ENCODE measurements around the gene WDR90.
A peak's percentile ranks its signal among the peaks of the same experiment; 100 is the strongest.

The WDR90 gene

DNA sequence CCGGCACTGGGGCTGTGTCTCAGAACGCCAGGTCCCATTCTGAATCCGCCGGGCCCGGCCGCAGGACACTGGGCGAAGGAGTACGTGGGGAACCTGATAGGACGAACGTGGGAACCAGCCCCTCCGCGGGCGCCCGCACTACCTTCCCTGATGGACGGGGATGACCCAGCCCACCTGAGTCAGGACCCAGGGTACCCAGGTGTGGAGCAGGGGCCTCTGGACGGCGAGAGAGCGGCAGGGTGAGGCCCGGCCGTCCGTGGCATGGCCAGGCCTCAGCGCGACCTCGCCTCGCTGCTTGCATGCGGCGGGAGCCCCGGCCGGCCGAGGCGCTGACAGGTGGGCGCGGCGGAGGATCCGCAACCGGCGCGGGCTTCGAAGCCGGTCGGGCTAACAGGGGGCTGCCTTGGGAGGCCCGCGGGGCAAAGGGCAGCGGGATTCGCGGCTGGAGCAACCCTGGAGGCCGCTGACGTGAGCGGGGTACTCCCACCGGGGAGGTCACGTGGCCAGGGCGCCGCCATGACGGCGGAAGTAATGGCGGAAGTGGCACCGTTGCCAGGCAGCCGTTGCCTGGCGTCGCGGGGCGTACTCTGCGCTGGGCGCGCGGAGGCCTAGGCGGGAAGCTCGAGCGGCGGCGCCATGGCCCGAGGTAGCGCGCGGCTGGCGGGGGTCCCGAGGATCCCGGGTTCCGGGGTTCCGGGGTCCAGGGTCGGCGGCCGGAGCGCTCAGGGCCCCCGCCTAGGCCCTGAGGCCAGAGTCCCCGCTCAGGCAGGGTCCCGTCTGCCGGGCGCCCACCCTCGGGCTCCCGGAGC lies at the start of gene WDR90:
Gene WDR90, plus strand, starts transcription at position 585 of the 809 bp plus-strand sequence. Its CDS starts 52 bp downstream, at position 637.
- peak; percentile 78 for DNase-seq

DNA sequence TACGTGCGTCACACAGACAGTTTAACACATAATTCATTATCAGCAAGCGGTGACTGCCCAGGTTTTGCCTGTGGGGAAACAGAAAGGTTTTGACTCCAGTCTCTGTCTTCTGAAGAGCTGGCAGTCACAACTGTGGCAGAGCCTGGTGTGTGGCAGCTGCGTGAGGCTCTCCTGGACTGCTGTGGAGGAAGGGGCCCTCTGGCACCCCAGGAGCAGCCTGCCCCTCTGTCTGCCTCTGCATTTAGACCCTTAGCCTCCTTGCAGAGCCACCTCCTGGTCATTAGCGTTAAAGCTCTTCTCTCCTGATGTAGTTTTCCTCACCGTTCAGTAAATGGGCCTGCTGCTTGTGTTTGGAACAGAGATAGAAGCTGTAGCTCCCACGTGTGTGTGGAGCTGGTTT lies 48.4 kb upstream of the WDR90 start:
- DNase-seq = no peak

DNA sequence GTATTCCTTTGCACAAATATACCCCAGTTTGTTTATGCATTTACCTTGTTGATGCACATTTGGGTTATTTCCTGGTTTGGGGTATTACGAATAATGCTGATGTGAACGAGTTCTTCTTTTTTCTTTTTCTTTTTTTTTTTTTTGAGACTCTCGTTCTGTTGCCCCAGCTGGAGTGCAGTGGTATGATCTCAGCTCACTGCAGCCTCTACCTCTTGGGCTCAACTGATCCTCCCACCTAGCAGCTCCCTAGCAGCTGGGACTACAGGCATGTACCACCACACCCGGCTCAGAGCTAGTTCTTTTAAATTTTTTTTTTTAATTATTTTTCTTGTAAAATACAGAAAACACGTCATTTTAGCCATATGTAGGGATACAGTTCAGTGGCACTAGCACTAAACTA lies 45.2 kb upstream of the WDR90 start:
- no peak for DNase-seq

DNA sequence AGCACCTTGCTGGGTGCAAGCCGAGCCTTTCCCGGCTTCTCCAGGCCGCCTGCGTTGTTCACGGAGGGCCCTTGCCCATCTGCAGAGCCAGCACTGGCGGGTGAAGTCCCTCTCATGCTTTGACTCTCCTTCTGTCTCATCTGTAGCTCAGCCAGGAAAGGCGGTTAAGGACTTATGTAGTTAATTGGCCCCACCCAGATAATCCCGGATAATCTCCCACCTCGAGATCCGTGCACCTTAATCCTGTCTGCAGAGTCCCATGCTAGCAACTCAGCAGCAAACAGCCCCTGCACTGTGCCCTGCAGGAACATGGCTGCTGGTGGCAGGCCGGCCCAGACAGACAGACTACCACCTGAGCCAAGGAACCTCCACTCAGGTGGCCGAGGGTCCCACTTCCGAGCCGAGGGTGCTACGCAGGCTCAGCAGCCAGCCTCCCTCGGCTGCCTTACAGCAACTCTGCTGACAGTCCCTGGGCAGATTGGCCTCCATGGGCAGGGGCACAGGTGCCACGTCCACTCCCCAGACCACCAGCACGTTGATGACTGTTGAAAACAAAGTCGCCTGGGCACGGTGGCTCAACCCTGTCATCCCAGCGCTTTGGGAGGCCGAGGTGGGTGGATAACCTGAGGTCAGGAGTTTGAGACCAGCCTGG lies 42.4 kb upstream of the WDR90 start:
- no peak for DNase-seq

DNA sequence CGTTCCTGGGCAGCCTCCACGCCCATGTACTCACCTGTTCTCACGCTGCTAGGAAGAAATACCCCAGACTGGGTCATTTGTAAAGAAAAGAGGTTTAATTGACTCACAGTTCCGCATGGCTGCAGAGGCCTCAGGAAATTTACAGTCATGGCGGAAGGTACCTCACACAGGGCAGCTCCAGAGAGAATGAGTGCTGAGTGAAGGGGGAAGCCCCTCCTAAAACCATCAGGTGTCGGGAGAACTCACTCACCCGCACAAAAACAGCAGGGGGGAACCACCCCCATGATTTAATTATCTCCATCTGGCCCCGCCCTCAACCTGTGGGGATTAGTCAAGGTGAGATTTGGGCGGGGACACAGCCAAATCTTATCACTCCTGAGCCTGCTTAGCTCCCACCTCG lies 41.1 kb upstream of the WDR90 start:
- no peak for DNase-seq

DNA sequence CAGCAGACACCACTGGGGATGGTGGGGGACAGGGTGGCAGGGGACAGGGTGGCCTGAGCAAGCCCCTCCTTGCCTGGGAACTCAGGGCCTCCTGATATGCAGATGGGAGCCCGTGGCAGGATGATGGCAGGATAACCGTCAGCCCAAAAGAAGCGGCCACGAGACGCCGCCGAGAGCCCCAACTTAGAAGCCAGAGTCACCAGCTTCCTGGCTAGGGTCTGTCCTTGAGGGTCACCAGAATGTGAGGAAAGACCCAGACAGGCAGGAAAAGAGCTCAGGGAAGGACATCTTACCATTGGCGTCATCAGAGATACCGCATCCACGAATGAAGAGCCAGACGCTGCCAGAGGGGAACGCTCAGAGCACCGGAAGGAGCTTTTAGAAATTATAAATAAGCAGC lies 39.8 kb upstream of the WDR90 start:
- no peak for DNase-seq

DNA sequence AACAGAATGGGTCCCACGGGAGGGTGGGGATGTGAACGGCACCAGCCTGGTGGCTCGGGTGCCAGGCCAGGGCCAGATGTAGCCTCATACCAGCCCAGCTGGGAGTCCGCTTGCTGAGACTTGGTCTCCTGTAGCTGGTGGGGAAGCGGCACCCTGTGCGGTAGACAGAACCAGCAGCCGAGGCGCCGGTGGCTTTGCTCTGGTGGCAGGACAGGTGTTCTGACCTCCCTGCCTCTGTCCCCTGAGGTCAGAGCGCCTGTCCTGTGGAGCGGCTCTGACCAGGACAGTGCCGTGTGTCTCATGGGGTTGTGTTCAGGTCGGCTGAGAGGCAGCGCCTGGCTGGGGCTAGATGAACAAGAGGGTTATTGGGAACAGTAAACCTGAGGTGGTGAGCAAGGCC lies 39.2 kb upstream of the WDR90 start:
- no peak for DNase-seq

DNA sequence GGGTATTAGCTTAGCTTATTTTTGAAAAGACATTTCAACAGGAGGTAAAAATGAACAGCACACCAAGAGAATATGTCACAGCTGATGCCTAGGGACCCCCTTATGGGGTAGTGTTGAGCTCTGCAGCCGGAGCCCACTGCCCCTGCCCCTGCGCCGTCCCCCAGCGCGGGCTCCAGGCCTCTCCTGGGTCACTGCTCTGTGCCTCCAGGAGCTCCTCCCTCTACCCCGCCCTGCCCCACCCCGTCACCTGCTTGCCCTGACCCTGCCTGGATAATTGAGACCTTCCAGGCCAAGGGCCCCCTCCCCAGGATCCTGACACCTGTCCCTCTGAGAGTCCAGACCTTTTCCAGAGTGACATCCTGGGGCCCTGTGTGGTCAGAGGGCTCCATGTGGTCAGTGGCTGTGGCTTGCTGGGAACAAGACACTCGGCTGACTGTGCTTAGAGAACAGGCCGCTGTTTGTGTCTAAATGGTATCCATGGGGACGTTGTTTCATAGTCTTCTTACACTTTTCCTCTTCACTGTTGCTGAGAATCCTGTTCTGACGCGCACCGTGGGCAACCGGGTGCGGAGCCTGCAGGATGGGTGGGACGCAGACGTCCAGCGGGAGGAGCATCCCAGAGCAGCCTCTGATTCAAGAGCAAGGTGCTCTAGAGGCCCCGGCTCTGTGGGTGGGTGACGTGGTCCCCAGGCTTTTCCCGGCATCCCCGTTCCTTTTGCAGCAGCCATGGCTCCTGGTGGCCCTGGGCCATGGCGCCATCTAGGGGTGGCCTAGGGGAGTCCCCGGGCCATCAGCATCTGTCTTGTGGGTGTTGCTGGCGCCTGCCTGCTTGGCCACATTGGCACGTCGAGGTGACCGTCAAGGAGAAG lies 38.4 kb upstream of the WDR90 start:
- DNase-seq = no peak

DNA sequence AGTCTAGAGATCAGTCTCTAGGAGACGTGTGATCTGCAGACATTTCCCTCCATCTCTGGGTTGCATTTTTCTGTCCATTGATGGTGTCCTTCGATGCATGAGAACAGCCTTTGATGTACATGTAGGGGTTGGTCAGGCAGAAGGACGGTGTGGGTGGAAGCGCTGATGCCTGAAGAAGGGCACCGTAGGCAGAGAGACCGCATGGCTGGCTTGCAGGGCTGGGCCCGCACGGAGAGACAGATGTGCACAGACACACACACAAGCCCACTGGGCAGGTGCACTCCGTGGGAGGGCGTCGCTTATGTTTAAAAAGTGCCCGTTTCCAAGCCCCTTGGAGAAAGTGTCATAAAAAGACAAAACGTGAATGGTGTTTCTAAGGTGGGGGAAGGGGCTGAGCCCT lies 34.0 kb upstream of the WDR90 start:
- no peak for DNase-seq

DNA sequence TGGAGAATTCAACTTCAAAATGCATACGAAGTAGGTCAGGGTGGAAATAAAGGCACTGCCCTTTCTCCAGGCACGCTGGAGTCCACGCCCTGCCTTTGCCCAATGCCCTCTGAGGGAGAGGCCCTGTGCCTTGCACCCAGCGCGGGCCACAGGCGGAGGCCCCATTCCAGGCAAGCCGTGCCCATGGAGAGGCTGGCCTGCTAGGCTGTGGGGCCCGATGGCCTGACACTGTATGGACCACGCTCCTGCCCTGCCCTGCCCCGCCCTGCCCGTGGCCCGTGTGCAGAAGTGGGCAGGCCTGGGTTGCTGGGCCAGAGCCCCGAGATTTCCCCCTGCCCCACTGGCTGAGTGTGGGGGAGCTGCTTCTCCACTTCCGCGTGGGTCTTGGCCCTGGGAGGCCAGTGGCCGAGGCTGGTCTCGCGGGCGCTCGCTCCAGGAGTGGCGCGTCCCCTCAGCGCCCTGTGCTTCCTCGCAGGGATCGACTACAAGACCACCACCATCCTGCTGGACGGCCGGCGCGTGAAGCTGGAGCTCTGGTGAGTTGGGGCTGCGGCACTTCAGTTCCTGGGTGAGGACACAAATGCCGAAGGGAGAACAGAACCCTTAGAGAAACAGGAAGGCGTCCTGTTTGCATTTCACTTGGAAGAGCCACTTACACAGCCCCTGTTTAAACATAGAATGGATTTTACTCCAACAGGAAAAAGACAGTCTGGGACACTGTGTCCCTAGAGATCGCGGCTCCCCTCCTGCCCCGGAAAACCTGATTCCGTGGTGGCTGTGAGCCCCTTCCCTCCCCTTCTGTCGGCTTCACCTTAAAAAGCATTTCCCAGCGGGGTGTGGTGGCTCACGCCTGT lies 32.2 kb upstream of the WDR90 start:
- DNase-seq = no peak

DNA sequence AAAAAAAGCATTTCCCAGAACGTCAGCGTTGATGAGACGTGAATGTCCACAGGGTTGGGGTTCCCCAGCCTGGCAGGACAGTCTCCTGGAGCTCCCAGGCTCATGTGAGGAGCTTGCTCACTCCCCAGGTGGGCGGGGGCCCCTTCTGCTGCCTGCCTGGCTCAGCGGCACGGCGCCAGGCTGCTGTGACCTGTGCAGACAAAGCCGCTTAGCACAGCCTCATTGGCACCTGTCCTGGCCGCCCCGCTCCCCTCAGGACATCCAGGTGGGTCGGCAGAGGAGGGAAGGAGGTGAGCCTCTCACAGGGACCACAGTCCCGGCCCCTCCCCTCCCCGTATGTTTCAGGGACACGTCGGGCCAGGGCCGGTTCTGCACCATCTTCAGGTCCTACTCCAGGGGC lies 31.3 kb upstream of the WDR90 start:
- DNase-seq = no peak

DNA sequence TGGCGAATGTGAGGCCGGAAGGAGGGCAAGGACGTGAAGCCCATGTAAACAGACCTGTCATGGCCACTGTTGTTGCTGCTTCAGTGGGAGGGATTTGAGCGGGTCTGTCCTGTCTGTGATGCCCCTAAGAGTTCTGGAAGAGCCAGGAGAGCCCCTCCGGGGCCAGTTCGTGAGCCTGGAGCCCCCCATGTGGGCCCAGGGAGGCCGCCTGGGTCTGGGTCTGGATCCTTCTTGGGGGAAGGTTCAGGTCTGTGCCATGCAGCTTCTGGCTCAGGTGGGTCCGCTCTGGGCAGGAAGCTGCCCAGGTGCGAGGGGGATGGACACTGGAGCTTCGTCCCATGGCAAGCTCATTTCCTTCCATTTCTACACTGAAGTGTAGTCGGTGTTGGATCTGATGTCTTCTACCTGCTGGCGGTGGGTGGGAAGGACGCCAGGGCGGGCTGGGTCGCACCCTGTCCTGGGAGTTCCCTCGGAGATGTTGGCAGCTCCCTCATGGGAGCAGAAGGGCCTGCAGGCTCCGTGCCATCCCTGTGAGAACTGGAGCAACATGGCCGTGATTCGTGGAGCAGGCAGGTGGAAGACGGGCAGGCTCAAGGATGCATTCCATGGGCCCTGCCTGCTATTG lies 29.6 kb upstream of the WDR90 start:
- no peak for DNase-seq

DNA sequence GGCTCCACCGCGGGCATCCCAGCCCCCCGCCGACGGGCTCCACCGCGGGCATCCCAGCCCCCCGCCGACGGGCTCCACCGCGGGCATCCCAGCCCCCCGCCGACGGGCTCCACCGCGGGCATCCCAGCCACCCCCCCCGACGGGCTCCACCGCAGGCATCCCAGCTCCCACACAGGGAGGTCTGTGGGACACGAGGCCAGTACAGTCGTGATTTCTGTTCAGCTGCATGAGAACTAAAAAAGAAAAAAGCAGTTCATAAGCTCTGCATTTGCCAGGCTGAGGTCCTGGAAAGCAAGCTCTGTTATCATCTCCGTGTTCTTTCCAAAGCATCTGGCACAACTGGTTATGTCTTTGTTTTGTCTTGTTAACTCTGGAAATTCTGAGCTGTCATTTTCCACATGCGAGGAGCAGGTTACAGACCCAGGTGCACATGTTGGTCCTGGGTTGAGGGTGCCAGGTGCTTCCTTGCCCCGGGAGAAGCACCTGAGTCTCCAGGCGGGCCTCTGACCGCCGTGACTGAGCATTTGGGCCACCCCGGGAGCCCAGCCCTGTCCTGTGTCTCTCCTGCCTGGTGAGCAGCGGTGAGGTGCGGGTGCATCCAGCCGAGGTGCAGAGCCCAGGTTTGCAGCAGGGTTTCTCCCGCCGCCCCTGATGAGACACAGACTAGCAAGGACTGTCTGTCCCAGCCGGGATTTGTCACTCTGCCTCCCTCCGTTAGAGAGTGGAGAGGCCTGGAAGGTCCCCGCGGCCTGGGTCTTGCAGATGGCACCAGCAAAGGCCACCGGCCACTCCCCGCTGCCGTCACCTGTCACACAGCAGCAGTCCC lies 28.3 kb upstream of the WDR90 start:
- no peak for DNase-seq

DNA sequence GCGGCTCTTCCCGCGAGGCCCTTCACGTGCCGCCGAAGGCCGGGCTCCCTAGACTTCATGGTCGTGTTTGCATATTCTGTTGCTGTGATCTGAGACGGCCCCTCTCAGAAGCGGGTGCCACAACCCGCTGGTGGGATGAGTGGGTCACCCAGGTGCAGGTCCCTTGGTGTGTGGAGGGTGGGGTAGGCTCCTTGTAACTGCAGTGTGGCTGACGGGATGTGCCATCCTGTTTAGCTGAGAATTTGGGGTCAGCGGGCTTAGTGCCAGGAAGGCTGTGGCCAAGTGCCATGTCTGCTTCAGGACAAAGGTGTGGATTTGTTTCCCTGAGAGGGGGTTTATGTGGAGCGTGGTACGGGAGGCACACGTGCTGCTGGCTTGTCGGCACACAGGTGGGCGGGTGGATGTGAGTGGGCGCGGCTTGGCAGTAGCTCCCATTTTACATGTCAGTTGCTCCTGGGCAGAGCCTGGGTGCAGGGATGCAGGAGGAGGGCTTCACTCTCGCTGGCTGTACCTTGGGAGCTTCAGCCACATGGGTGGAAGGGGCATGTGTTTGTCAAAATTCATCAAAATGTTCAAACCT lies 27.5 kb upstream of the WDR90 start:
- DNase-seq = no peak

DNA sequence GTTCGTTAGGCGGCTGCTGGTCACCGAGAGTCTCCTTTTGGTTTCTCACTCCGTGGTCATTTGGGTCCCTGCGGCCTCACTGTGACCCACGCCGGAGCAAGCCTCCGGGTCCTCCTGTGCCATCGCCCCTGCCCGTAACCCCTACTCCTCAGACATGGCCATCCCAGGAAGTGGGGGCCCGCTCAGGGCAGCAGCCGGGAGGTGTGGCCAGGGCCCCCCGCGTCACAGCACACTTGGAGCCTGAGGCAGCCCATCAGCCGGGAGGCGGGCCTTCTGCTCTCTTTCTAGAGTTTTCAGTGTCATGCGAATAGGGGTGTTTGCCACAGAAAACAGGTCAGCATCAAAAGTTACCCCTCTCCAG lies 26.3 kb upstream of the WDR90 start:
- no peak for DNase-seq

DNA sequence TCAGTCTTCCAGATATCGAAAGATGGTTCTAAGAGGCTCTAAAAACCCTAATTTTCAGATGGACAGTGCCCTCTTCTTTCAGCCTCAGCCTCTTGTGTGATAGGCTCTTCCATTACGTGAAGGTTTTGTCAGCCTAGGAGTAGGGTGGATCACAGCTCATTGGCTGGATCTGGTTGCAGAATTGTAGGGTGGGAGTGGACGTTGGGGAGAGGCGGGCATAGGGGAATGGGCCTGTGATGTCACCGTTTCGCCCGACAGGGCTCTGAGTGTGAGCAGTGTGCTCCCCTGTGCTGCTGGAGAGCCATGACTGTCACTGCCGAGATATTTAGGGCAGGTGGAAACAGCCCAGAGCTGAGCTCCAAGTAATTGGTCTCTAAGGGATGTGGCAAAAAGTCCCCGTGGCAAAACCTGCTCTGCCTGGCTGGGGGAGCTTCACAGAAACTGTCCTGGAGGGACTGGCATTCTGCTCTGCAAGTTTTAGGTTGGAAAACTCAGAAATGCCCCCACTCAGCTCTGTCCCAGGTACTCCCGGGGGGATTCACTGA lies 24.6 kb upstream of the WDR90 start:
- no peak for DNase-seq

DNA sequence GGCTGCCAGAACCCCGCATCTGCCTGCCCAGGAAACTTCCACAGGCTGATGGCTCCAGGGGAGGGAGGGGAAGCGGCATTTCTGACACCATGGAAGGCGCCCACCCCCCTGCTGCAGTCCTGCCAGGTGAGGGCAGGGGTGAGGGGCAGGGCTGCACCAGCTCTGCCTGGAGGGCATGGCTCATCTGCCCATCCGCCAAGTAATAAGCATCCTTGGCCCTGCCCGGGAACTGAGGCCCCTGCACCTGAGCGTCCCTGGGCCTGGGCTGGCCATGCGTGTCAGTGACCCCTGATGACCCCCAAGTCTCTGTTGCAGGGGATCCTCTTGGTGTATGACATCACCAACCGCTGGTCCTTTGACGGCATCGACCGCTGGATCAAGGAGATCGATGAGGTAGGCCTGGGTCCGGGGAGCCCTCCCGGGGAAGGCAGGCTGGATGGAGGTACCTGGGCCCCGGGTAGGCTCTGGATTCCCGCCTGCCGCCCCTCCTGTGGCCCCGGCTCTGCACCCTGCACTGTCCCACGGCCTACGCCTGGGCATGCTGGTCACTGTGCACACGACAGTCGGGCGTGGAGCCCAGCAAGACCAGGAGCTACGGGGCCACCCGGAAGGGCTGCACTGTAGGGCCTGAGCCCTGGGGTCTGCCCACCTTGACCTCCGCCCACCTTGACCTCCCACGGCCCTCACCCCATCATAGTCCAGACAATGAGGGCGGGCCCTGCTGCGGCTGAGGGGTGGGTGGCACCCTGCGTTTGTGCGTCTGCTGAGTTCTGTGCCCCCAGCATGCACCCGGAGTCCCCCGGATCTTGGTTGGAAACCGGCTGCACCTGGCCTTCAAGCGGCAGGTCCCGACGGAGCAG lies 23.8 kb upstream of the WDR90 start:
- no peak for DNase-seq

DNA sequence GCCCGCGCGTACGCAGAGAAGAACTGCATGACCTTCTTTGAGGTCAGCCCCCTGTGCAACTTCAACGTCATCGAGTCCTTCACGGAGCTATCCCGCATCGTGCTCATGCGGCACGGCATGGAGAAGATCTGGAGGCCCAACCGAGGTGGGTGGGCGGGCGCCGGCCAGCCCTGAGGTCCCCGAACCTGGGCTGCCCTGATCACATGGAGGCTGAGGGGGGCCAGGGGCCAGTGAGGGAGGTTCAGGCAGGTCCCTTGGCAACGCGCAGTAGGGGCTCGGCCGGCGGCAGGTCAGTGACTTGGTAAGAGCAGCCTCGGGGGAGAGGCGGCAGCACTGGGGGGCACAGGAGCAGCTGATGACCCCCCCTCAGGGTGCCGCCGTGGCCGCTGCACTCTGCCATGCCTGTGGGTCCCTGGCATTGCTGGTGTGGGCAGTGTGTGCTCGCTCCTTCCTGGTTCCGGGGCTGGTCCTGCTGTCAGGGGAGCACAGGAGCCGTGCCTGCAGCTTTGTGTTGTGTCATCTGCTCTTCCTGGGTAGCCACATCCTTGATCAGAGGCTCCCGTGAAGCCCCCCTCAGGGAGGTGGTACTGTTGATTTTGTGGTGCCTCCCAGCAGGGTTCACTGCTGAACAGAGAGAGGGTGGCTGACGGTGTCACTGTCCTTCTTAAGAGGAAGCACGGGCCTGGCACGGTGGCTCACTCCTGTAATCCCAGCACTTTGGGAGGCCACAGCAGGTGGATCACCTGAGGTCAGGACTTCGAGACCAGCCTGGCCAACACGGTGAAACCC lies 23.0 kb upstream of the WDR90 start:
- DNase-seq = no peak
